HG03039 (cell line): ENCODE results near the gene ADAP1.
A peak's percentile ranks its signal among the peaks of the same experiment; 100 is the strongest.

Source experiments
- ATAC-seq: cut with Tn5 transposase; IDR thresholded peaks from one replicate; pipeline ENCODE4 v1.9.1; 2021; ENCODE audit warnings: mild to moderate bottlenecking, moderate library complexity; ENCODE audit not compliant: unreplicated experiment

The ADAP1 gene

GRCh38 chr7:910441-910861 lies 44.0 kb downstream of the ADAP1 start:
- no peak for ATAC-seq

GRCh38 chr7:909358-910329 lies 44.8 kb downstream of the ADAP1 start:
- ATAC-seq = no peak

GRCh38 chr7:908591-909357 lies 45.7 kb downstream of the ADAP1 start:
- peak; percentile 63 for ATAC-seq

- ATAC-seq = no peak
These were observed 46.3 kb downstream of the ADAP1 start for GRCh38 chr7:908159-908581.

GRCh38 chr7:907158-907980 lies 47.1 kb downstream of the ADAP1 start:
- no peak for ATAC-seq

- ATAC-seq = no peak
These were observed 47.7 kb downstream of the ADAP1 start for GRCh38 chr7:906776-907157.

- ATAC-seq = no peak
These were observed 49.6 kb downstream of the ADAP1 start for GRCh38 chr7:904847-905246.

- no peak for ATAC-seq
These were observed 50.3 kb downstream of the ADAP1 start for GRCh38 chr7:903921-904755.

GRCh38 chr7:902996-903395 lies 51.5 kb downstream of the ADAP1 start:
- ATAC-seq = no peak

- no peak for ATAC-seq
These were observed 52.9 kb downstream of the ADAP1 start for GRCh38 chr7:901388-902154.

GRCh38 chr7:901041-901387 lies 53.5 kb downstream of the ADAP1 start:
- ATAC-seq = no peak

GRCh38 chr7:900331-901040 lies 54.0 kb downstream of the ADAP1 start:
- no peak for ATAC-seq

GRCh38 chr7:899806-900205 lies 54.7 kb downstream of the ADAP1 start:
- ATAC-seq = no peak

- ATAC-seq = no peak
These were observed 55.4 kb downstream of the ADAP1 start for GRCh38 chr7:898855-899681.

GRCh38 chr7:898460-898854 lies 56.0 kb downstream of the ADAP1 start:
- ATAC-seq = no peak

- no peak for ATAC-seq
These were observed 56.6 kb downstream of the ADAP1 start for GRCh38 chr7:897771-898376.

GRCh38 chr7:897086-897485 lies 57.4 kb downstream of the ADAP1 start:
- no peak for ATAC-seq
